DOHH2 (cell line): ENCODE measurements around the gene IL7R.
A peak's percentile ranks its signal among the peaks of the same experiment; 100 is the strongest.

Experiments used
- CTCF ChIP-seq: fragments of 200-600 bp; sonication (generic); IDR thresholded peaks from one replicate; pipeline ENCODE4 v1.5.1; 2014; ENCODE audit warnings: antibody characterized with exemption, mild to moderate bottlenecking, low read depth, low read length; ENCODE audit not compliant: poor library complexity, severe bottlenecking
- EZH2phosphoT487 ChIP-seq: fragments of 200-600 bp; sonication (generic); IDR thresholded peaks from 2 replicates; pipeline ENCODE4 v1.6.1; 2017; ENCODE audit warnings: borderline replicate concordance, mild to moderate bottlenecking, antibody characterized with exemption, low read length, moderate library complexity, mixed read lengths

GRCh38 chr5:35926389-35927051 is 69.8 kb downstream of the IL7R start:
- peak; percentile 76 for TF ChIP-seq CTCF
- no peak for TF ChIP-seq EZH2phosphoT487
